Mesodermal cell (in vitro differentiated cells): ENCODE measurements around the gene ANO8.

Experiments
- H3K27ac ChIP-seq: 2 replicates; pipeline ENCODE4 v1.7.0; 2013; ENCODE audit warnings: mild to moderate bottlenecking, low read depth, low read length, moderate library complexity; ENCODE audit not compliant: severe bottlenecking
- H3K36me3 ChIP-seq: 2 replicates; pipeline ENCODE4 v1.7.1; 2013; ENCODE audit warnings: mild to moderate bottlenecking, low read length, moderate library complexity; ENCODE audit not compliant: control insufficient read depth, insufficient read depth
- H3K4me1 ChIP-seq: one replicate; pipeline ENCODE4 v1.7.1; 2013; ENCODE audit warnings: mild to moderate bottlenecking, low read length; ENCODE audit not compliant: insufficient read depth, control insufficient read depth, poor library complexity, severe bottlenecking
- H3K4me3 ChIP-seq: 2 replicates; pipeline ENCODE4 v1.7.0; 2013; ENCODE audit warnings: low read length, control low read depth, mild to moderate bottlenecking; ENCODE audit not compliant: insufficient read depth, poor library complexity, severe bottlenecking; ENCODE audit errors: extremely low read depth
- H3K9me3 ChIP-seq: 2 replicates; pipeline ENCODE4 v1.7.1; 2013; ENCODE audit warnings: mild to moderate bottlenecking, low read length, moderate library complexity; ENCODE audit not compliant: control insufficient read depth
- WGBS, 2 experiments: methylation state at CpG; one replicate each; pipeline ENCODE4 v1.1.5; 2013; ENCODE audit warnings: missing lambda C conversion rate in 2 of 2; ENCODE audit not compliant: insufficient coverage in 2 of 2; 5-methylcytosine and 5-hydroxymethylcytosine counted together

The ANO8 gene

GRCh38 chr19:17358395-17358794 lies 23.7 kb upstream of the ANO8 start:
- Histone ChIP-seq H3K27ac (no peak overlapping the region), H3K36me3 (no peaks in the 10 kb centered on the region), H3K4me1 (peaks cover 7% of the 10 kb centered on the region), H3K9me3 (no peaks in the 10 kb centered on the region), H3K4me3 (no peak overlapping the region)
- 87 to 95% methylated on average over 7 of the region's 7 CpGs for WGBS, 2 experiments

GRCh38 chr19:17357724-17358123 lies 23.1 kb upstream of the ANO8 start:
- no peaks in the 10 kb centered on the region for H3K36me3 ChIP-seq
- peaks cover 12% of the 10 kb centered on the region for H3K4me1 ChIP-seq
- no peak overlapping the region for H3K27ac ChIP-seq
- H3K9me3 ChIP-seq: no peaks in the 10 kb centered on the region
- 87 to 94% methylated on average over 8 to 9 of the region's 11 CpGs for WGBS, 2 experiments
- H3K4me3 ChIP-seq: no peak overlapping the region

DNA sequence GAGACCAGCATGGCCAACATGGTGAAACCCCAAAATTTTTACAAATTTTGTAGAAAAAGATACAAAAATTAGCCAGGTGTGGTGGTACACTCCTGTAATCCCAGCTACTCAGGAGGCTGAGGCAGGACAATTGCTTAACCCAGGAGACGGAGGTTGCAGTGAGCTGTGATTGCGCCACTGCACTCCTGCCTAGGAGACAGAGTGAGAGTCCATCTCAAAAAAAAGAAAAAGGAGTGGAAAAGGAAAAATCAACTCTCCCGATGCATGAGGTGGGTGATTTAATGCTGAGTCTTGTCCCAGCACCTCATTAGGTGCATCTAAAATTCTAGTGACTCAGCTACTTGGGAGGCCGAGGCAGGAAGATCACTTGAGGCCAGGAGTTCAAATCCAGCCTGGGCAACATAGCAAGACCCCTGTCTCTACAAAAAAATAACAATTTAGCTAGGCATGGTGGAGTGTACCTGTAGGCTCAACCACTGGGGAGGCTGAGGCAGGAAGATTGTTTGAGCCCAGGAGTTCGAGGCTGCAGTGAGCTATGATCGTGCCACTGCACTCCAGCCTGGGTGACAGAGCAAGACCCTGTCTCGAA lies 22.5 kb upstream of the ANO8 start:
- WGBS, 2 experiments: 94 to 96% methylated on average over 7 of the region's 7 CpGs
- Histone ChIP-seq H3K27ac (no peak overlapping the region), H3K4me1 (peaks cover 12% of the 10 kb centered on the region), H3K4me3 (no peak overlapping the region), H3K9me3 (no peaks in the 10 kb centered on the region), H3K36me3 (no peaks in the 10 kb centered on the region)

DNA sequence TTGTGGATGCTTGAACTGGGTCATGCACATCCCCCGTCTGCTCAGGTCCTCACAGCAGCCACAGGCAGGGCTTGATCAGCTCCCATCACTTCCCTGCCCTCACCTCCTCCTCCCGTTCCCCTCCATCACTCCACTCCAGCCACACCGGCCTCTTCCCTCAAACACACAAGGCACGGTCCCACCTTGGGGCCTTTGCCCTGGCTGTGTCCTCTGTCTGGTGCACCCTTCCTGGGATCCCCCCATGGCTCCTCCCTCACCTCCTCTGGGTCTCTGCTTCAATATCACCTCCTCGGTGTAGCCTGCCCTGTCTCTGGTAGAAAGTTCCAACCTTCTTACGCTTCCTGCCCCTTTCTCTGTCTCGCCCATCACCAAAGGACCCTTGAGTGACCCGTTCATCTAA lies 18.7 kb upstream of the ANO8 start:
- H3K4me1 ChIP-seq: peaks cover 21% of the 10 kb centered on the region
- H3K36me3 ChIP-seq: no peaks in the 10 kb centered on the region
- whole genome bisulfite sequencing, 2 experiments: 90 to 96% methylated on average over 8 of the region's 8 CpGs
- H3K9me3 ChIP-seq: no peaks in the 10 kb centered on the region
- H3K27ac ChIP-seq: no peak overlapping the region
- no peak overlapping the region for H3K4me3 ChIP-seq

DNA sequence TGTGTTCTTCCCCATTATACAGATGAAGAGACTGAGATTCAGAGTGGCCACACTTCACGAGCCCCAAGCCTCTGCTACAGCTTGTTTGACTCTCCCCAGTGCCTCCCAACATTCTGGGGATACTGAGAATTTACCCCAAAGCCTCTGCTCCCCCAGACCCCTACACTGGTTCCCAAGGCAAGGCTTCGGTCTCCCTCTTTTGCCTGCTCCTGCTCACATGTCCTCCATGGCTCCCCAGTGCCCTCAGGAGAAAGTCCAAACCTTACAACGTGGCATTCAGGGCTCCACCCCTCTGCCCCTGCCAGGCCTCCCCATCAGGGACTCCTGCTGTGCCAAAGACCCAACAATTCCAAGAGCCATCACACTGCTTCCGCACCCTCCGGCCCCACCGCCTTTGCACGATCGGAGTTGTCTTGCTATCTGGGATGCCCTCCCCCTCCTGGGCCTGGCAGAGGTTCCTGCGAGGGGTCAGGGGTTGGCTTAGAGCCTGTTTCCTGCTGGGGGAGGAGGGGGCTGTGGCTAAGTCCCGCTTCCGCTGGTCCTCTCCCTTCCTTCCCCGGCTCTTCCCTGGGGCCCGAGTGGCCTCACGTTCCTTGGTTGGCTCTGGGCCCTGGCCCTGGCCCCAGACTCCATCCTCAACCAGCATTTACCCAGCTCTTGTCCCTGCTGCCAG lies 18.1 kb upstream of the ANO8 start:
- WGBS, 2 experiments: 79 to 85% methylated on average over 9 to 11 of the region's 14 CpGs
- no peak overlapping the region for H3K4me3 ChIP-seq
- H3K36me3 ChIP-seq: no peaks in the 10 kb centered on the region

GRCh38 chr19:17351815-17352435 lies 17.3 kb upstream of the ANO8 start:
- Histone ChIP-seq H3K36me3 (no peaks in the 10 kb centered on the region), H3K27ac (no peak overlapping the region), H3K4me3 (no peak overlapping the region), H3K9me3 (no peaks in the 10 kb centered on the region), H3K4me1 (peaks cover 25% of the 10 kb centered on the region)
- WGBS, 2 experiments: 94 to 96% methylated on average over 33 to 35 of the region's 45 CpGs

More for the DNA sequence above, 18.1 kb upstream of the ANO8 start:
- peaks cover 21% of the 10 kb centered on the region for H3K4me1 ChIP-seq
- H3K27ac ChIP-seq: no peak overlapping the region
- no peaks in the 10 kb centered on the region for H3K9me3 ChIP-seq

- Histone ChIP-seq H3K27ac (peak overlapping the region; percentile 83), H3K4me3 (no peak overlapping the region), H3K36me3 (peaks cover 5% of the 10 kb centered on the region), H3K4me1 (peaks cover 25% of the 10 kb centered on the region), H3K9me3 (no peaks in the 10 kb centered on the region)
- WGBS, 2 experiments: 11 to 14% methylated on average over 5 to 7 of the region's 12 CpGs
These were observed 14.0 kb upstream of the ANO8 start for GRCh38 chr19:17348700-17349099.

DNA sequence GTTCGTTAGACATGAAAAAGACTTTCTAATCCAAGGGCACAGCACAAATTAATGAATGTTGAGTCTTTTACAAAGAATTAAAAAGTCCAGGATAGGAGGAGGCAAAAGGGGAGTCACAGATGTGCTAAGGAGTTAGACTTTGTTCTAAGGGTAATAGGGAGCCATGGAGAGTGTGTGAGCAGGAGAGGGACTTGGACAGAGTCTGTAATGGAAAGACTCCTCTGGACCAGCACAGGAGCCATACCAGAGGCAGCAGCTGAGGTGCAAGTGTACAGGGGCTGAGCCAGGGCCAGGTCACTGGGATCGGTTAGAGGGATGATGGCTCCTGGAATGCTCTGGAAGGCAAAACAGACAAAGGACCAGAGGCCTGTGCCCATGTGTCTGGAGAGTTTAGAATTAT lies 13.2 kb upstream of the ANO8 start:
- Histone ChIP-seq H3K27ac (peak overlapping the region; percentile 26), H3K4me1 (peaks cover 21% of the 10 kb centered on the region), H3K4me3 (no peak overlapping the region), H3K9me3 (no peaks in the 10 kb centered on the region), H3K36me3 (peaks cover 6% of the 10 kb centered on the region)
- 100% methylated on average over 1 to 2 of the region's 2 CpGs for WGBS, 2 experiments

GRCh38 chr19:17347361-17347760 lies 12.7 kb upstream of the ANO8 start:
- Histone ChIP-seq H3K9me3 (no peaks in the 10 kb centered on the region), H3K4me1 (peaks cover 20% of the 10 kb centered on the region), H3K36me3 (peaks cover 9% of the 10 kb centered on the region), H3K4me3 (no peak overlapping the region), H3K27ac (peak overlapping the region; percentile 26)
- WGBS, 2 experiments: 82% methylated on average over 3 of the region's 6 CpGs; no CpG with 5 or more reads in 1 of the 2 experiments

DNA sequence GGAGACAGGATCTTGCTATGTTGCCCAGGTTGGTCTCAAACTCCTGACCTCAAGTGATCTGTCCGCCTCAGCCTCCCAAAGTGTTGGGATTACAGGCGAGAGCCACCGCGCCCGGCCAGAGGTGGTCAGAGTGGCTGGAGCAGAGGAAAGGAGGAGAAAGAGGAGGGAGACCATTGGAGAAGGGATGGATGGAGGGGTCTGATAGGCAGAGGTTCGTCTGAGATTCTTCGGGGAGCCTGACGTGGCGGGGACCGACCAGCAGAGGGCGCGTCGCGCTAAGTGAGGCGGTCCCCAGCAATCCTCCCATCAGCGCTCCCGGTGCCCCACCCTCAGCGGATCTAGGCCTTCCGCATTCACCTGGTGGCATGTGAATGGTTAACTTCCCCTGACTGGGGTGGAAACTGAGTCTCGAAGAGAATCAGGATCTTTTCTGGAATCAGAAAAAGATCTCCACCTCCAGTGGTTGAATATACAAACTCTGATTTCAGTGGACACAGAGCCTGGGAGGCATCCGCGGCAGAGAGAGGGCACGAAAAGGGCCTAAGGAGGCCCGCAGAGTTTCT lies 11.5 kb upstream of the ANO8 start:
- no peak overlapping the region for H3K4me3 ChIP-seq
- 22 to 23% methylated on average over 20 to 23 of the region's 24 CpGs for WGBS, 2 experiments
- H3K9me3 ChIP-seq: no peaks in the 10 kb centered on the region
- H3K4me1 ChIP-seq: peaks cover 16% of the 10 kb centered on the region
- no peak overlapping the region for H3K27ac ChIP-seq
- peaks cover 21% of the 10 kb centered on the region for H3K36me3 ChIP-seq
